DND-41 (cell line): ENCODE measurements around the gene NEB.

Source experiments
- ATAC-seq: fragments of 200-7000 bp; cut with Tn5 transposase; 3 replicates; pipeline ENCODE4 v1.9.1; 2021; ENCODE audit warnings: low read depth; ENCODE audit not compliant: insufficient read depth
- DNase-seq: peaks from one replicate; pipeline ENCODE4 v3.0.0-alpha.2; 2020
- H2AFZ ChIP-seq: 2 replicates; pipeline ENCODE4 v1.6.0; 2012; ENCODE audit warnings: low read depth, low read length
- H3K27ac ChIP-seq: 2 replicates; pipeline ENCODE4 v1.5.1; 2012; ENCODE audit warnings: low read length, inconsistent platforms
- H3K27me3 ChIP-seq: fragments of 200-600 bp; sonication (generic); 2 replicates; pipeline ENCODE4 v1.6.0; 2012; ENCODE audit warnings: low read length, mild to moderate bottlenecking, inconsistent platforms; ENCODE audit not compliant: insufficient read depth, poor library complexity
- H3K36me3 ChIP-seq: 2 replicates; pipeline ENCODE4 v1.5.1; 2012; ENCODE audit warnings: low read length, inconsistent platforms; ENCODE audit not compliant: insufficient read depth
- H3K4me1 ChIP-seq: 2 replicates; pipeline ENCODE4 v1.5.1; 2012; ENCODE audit warnings: mild to moderate bottlenecking, low read length; ENCODE audit not compliant: insufficient read depth
- H3K4me2 ChIP-seq: 2 replicates; pipeline ENCODE4 v1.6.0; 2012; ENCODE audit warnings: mild to moderate bottlenecking, moderate library complexity, low read length, inconsistent platforms; ENCODE audit not compliant: insufficient read depth
- H3K4me3 ChIP-seq, 2 experiments: fragments of 200-600 bp in 1 of 2; shearing (Covaris generic) in 1 of 2; 2 replicates each; pipeline ENCODE4 v1.5.1; 2012 to 2016; ENCODE audit warnings: inconsistent platforms in 2 of 2, low read length in 2 of 2, mild to moderate bottlenecking in 2 of 2, low read depth in 1 of 2, moderate library complexity in 1 of 2
- H3K79me2 ChIP-seq: 2 replicates; pipeline ENCODE4 v1.6.0; 2012; ENCODE audit warnings: low read length, inconsistent platforms; ENCODE audit not compliant: insufficient read depth
- H3K9ac ChIP-seq: 2 replicates; pipeline ENCODE4 v1.6.0; 2012; ENCODE audit warnings: low read depth, mild to moderate bottlenecking, inconsistent platforms, low read length, moderate library complexity
- H3K9me3 ChIP-seq: 2 replicates; pipeline ENCODE4 v1.5.1; 2012; ENCODE audit warnings: low read length, moderate library complexity, mild to moderate bottlenecking, inconsistent platforms; ENCODE audit not compliant: insufficient read depth, severe bottlenecking
- H4K20me1 ChIP-seq: 2 replicates; pipeline ENCODE4 v1.6.0; 2012; ENCODE audit warnings: low read length; ENCODE audit not compliant: insufficient read depth
- CTCF ChIP-seq: IDR thresholded peaks from 2 replicates; pipeline ENCODE4 v1.5.1; 2012; ENCODE audit warnings: borderline replicate concordance, low read length, moderate library complexity, mild to moderate bottlenecking; ENCODE audit not compliant: poor library complexity, severe bottlenecking; ENCODE audit errors: extremely low read depth
- EZH2 ChIP-seq: IDR thresholded peaks from 3 replicates; pipeline ENCODE4 v1.6.1; 2012; ENCODE audit warnings: borderline replicate concordance, low read depth, mild to moderate bottlenecking, moderate library complexity, low read length, inconsistent platforms; ENCODE audit not compliant: severe bottlenecking

Gene NEB

GRCh38 chr2:151681051-151681450 is 53.2 kb downstream of the NEB start:
- no peaks in the 10 kb centered on the region for H3K79me2 ChIP-seq
- ATAC-seq: no peak
- no peak overlapping the region for H3K4me2 ChIP-seq
- no peak overlapping the region for H3K9ac ChIP-seq
- no peaks in the 10 kb centered on the region for H3K4me1 ChIP-seq
- H4K20me1 ChIP-seq: no peaks in the 10 kb centered on the region
- no peaks in the 10 kb centered on the region for H3K9me3 ChIP-seq
- H3K4me3 ChIP-seq: no peak overlapping the region
- H3K27ac ChIP-seq: no peak overlapping the region
- no peaks in the 10 kb centered on the region for H3K36me3 ChIP-seq
- no peak overlapping the region for H2AFZ ChIP-seq
- DNase-seq: no peak
- TF ChIP-seq EZH2 (no peak), CTCF (no peak)
- peaks cover 10% of the 10 kb centered on the region for H3K27me3 ChIP-seq

GRCh38 chr2:151679994-151680393 is 54.3 kb downstream of the NEB start:
- Histone ChIP-seq H3K9ac (no peak overlapping the region), H3K4me3 (no peak overlapping the region), H3K27me3 (peaks cover 13% of the 10 kb centered on the region), H3K36me3 (no peaks in the 10 kb centered on the region), H2AFZ (no peak overlapping the region), H3K9me3 (no peaks in the 10 kb centered on the region), H3K4me2 (no peak overlapping the region), H3K4me1 (no peaks in the 10 kb centered on the region), H3K79me2 (no peaks in the 10 kb centered on the region), H3K27ac (no peak overlapping the region), H4K20me1 (no peaks in the 10 kb centered on the region)
- DNase-seq (no peak), ATAC-seq (no peak)
- no peak for TF ChIP-seq CTCF
- TF ChIP-seq EZH2: no peak

GRCh38 chr2:151678849-151679248 is 55.4 kb downstream of the NEB start:
- DNase-seq (no peak), ATAC-seq (no peak)
- Histone ChIP-seq H3K27me3 (peaks cover 13% of the 10 kb centered on the region), H3K27ac (no peak overlapping the region), H4K20me1 (no peaks in the 10 kb centered on the region), H3K4me2 (no peak overlapping the region), H3K79me2 (no peaks in the 10 kb centered on the region), H3K4me1 (no peaks in the 10 kb centered on the region), H3K9me3 (no peaks in the 10 kb centered on the region), H3K36me3 (no peaks in the 10 kb centered on the region), H3K9ac (no peak overlapping the region), H2AFZ (no peak overlapping the region), H3K4me3 (no peak overlapping the region)
- TF ChIP-seq EZH2 (no peak), CTCF (no peak)

- no peak for TF ChIP-seq CTCF
- TF ChIP-seq EZH2: no peak
These were observed 61.3 kb downstream of the NEB start for GRCh38 chr2:151673016-151673415.

More at GRCh38 chr2:151673016-151673415, 61.3 kb downstream of the NEB start:
- Histone ChIP-seq H3K9ac (no peak overlapping the region), H3K79me2 (no peaks in the 10 kb centered on the region), H3K36me3 (no peaks in the 10 kb centered on the region), H3K27me3 (peaks cover 15% of the 10 kb centered on the region), H3K4me3 (no peak overlapping the region), H2AFZ (no peak overlapping the region), H4K20me1 (no peaks in the 10 kb centered on the region), H3K27ac (no peak overlapping the region), H3K9me3 (no peaks in the 10 kb centered on the region), H3K4me1 (no peaks in the 10 kb centered on the region), H3K4me2 (no peak overlapping the region)
- DNase-seq (no peak), ATAC-seq (no peak)
